Ovary (tissue), 9 donors: ENCODE results near the gene GPD1. TPM values are rescaled to one million over a fixed set of nuclear protein-coding genes. Genes with fewer than 3 reads are reported as not detected.
"Not testable (repeated sequence)": the region's sequence is repeated elsewhere in the genome, so short reads cannot be mapped to it uniquely, and the experiment has no call there.

ENCODE experiments used
- DNase-seq, 5 donors: peaks; one replicate each; pipeline ENCODE4 v3.0.0-alpha.2; 2019 to 2020
- H3K27ac ChIP-seq, 2 donors: fragments of 200-600 bp; one replicate each; pipeline versions ENCODE4 v1.5.1 to v1.8.0; 2019 to 2022
- H3K27me3 ChIP-seq: fragments of 200-600 bp; one replicate; pipeline ENCODE4 v1.8.0; 2022
- H3K36me3 ChIP-seq: fragments of 200-600 bp; sonication (generic); one replicate; pipeline ENCODE4 v1.5.1; 2019
- H3K4me1 ChIP-seq: one replicate; pipeline ENCODE4 v1.8.1; 2013; ENCODE audit warnings: mild to moderate bottlenecking, moderate library complexity; ENCODE audit not compliant: insufficient read depth
- H3K4me3 ChIP-seq: fragments of 200-600 bp; sonication (generic); one replicate; pipeline ENCODE4 v1.5.1; 2017
- H3K9me3 ChIP-seq, 2 donors: fragments of 200-600 bp in 1 of 2; sonication (generic) in 1 of 2; one replicate each; pipeline versions ENCODE4 v1.5.1 to v1.8.1; 2013 to 2019; ENCODE audit warnings: mild to moderate bottlenecking in 1 of 2, moderate library complexity in 1 of 2
- CTCF ChIP-seq, 3 donors: fragments of 450-650 bp in 2 of 3; fragments of 200-600 bp in 1 of 3; IDR thresholded peaks; one replicate each; pipeline versions ENCODE4 v1.5.1 to v1.8.0; 2016 to 2022; ENCODE audit warnings: antibody characterized with exemption in 3 of 3, mild to moderate bottlenecking in 1 of 3
- EP300 ChIP-seq: sonication (generic); formaldehyde crosslinking; IDR thresholded peaks from one replicate; pipeline ENCODE4 v1.6.1; 2017; ENCODE audit warnings: antibody characterized with exemption
- POLR2A ChIP-seq: fragments of 450-650 bp; IDR thresholded peaks from one replicate; pipeline ENCODE4 v1.6.1; 2017; ENCODE audit warnings: antibody characterized with exemption, mild to moderate bottlenecking, moderate library complexity
- WGBS, 3 donors: extraction: QIAGEN DNeasy Blood & Tissue Kit in 1 of 3; methylation state at CpG; one replicate each; pipeline versions ENCODE4 v1.1.5 to v1.1.7; 2013 to 2017; 5-methylcytosine and 5-hydroxymethylcytosine counted together
- intact Hi-C, 4 donors: fragments of 100-400 bp; cut with DNase I; formaldehyde crosslinking; loops; one replicate each; pipeline versions ENCODE4 v1.11.0 to v1.15.1; 2022 to 2023
- polyA plus RNA-seq, 2 donors: library from polyadenylated mRNA; stranded (reverse); fragments of 200-250 nt in 1 of 2; fragments of 350-450 nt in 1 of 2; fragmentation: Illumina TruSeq in 1 of 2; extraction: RNeasy Lipid Tissue Mini Kit (QIAGEN cat#74804) in 1 of 2; gene quantifications; one replicate each; pipeline ENCODE4 v1.2.3, GENCODE V29; 2013 to 2014
- total RNA-seq, 7 donors: library from RNA; depleted of rRNA in 2 of 7; stranded (reverse); fragments of >200 nt in 2 of 7; fragmentation: NEBNext Ultra II Directional in 3 of 7; extraction: Animal tissue kit (Norgen Biotek cat#: 25700) in 3 of 7; gene quantifications; one replicate each; pipeline versions ENCODE4 v1.1.0 to v1.2.4, GENCODE V29; 2016 to 2023
- donor health status: DM: no; HTN: no; CAD: no; lungs with moderate emphysema.
- donor health status: DM: no; HTN: no; CAD: no.
- donor health status: Bipolar disorder and iron deficiency.
- donor health status: DM: yes; HTN: yes; CAD: no.
- donor health status: DM: no; HTN: no; CAD: no.
- donor health status: DM: yes; HTN: yes; CAD: no.

The GPD1 gene
- total and polyA plus RNA-seq, 9 donors, result 0.10 to 9.4 (median 0.46) TPM

- Histone ChIP-seq H3K4me3 (no peak overlapping the region), H3K9me3 (no peaks in the 10 kb centered on the region), H3K27me3 (no peaks in the 10 kb centered on the region), H3K27ac (no peak overlapping the region), H3K36me3 (no peaks in the 10 kb centered on the region), H3K4me1 (peaks cover 2% of the 10 kb centered on the region)
- intact Hi-C loops, result loop anchor here in 1 of 4 donors (10.0 kb wide), 1 partner anchor 232 kb away; no protein-coding TSS in a partner anchor
- WGBS, 3 donors, result 88 to 95% (median 95%) methylated on average over 1 of the region's 1 CpG
- DNase-seq, result no peak
- no peak for TF ChIP-seq POLR2A
- TF ChIP-seq CTCF (IDR thresholded peaks at IDR 0.05), result no peak
- no peak for TF ChIP-seq EP300
These were observed 20.5 kb upstream of the GPD1 start for GRCh38 chr12:50083301-50083700.

- not testable (repeated sequence) for H3K27me3 ChIP-seq, H3K36me3 ChIP-seq, H3K4me1 ChIP-seq, DNase-seq, H3K9me3 ChIP-seq
- Histone ChIP-seq H3K4me3 (peak overlapping the region; percentile 85), H3K27ac (peak overlapping the region; percentile 79 to 96)
- intact Hi-C loops, result loop anchor here in 1 of 4 donors (10.0 kb wide), 1 partner anchor 230 kb away; no protein-coding TSS in a partner anchor
- WGBS, 3 donors, result 24 to 36% (median 35%) methylated on average over 7 of the region's 7 CpGs
These were observed 19.4 kb upstream of the GPD1 start for GRCh38 chr12:50084409-50084774.

GRCh38 chr12:50084775-50085614 lies 18.8 kb upstream of the GPD1 start, which contains the start of gene SMARCD1:
Gene SMARCD1, plus strand, starts transcription at chr12:50085342. Its CDS starts 28 bp downstream, at chr12:50085370.
- DNase-seq, result peak; percentile 91 to 93 (median 91)
- no peak for TF ChIP-seq POLR2A
- no peak for TF ChIP-seq EP300
- no peak for TF ChIP-seq CTCF (IDR thresholded peaks at IDR 0.05)
- Histone ChIP-seq H3K9me3 (no peaks in the 10 kb centered on the region), H3K4me1 (peaks cover 2% of the 10 kb centered on the region), H3K36me3 (no peaks in the 10 kb centered on the region), H3K4me3 (peak within 1 kb of the TSS; percentile 85), H3K27ac (peak within 1 kb of the TSS; percentile 79 to 96), H3K27me3 (no peaks in the 10 kb centered on the region)
- 1% methylated on average over 64 to 69 of the region's 69 CpGs for WGBS, 3 donors
- intact Hi-C loops, result loop anchor here in 1 of 4 donors (10.0 kb wide), 1 partner anchor 230 kb away; no protein-coding TSS in a partner anchor

GRCh38 chr12:50085615-50086072 lies 18.2 kb upstream of the GPD1 start:
- intact Hi-C loops, result loop anchor here in 1 of 4 donors (10.0 kb wide), 1 partner anchor 229 kb away; no protein-coding TSS in a partner anchor
- no peak for DNase-seq
- 2 to 3% (median 3%) methylated on average over 8 of the region's 8 CpGs for WGBS, 3 donors
- Histone ChIP-seq H3K9me3 (no peaks in the 10 kb centered on the region), H3K36me3 (no peaks in the 10 kb centered on the region), H3K4me3 (peak overlapping the region; percentile 85), H3K27me3 (no peaks in the 10 kb centered on the region), H3K27ac (peak overlapping the region; percentile 79 to 96), H3K4me1 (peaks cover 2% of the 10 kb centered on the region)
- TF ChIP-seq POLR2A, result no peak
- TF ChIP-seq CTCF (IDR thresholded peaks at IDR 0.05), result no peak
- no peak for TF ChIP-seq EP300

- no peak overlapping the region for H3K27ac ChIP-seq
- H3K9me3 ChIP-seq, result no peaks in the 10 kb centered on the region
- H3K27me3 ChIP-seq, result no peaks in the 10 kb centered on the region
- H3K36me3 ChIP-seq, result no peaks in the 10 kb centered on the region
- intact Hi-C loops, result loop anchor here in 1 of 4 donors (10.0 kb wide), 1 partner anchor 229 kb away; no protein-coding TSS in a partner anchor
- TF ChIP-seq EP300 (no peak), POLR2A (no peak), CTCF (IDR thresholded peaks at IDR 0.05) (no peak)
- DNase-seq, result no peak
- 62 to 80% (median 64%) methylated on average over 5 of the region's 5 CpGs for WGBS, 3 donors
- no peak overlapping the region for H3K4me3 ChIP-seq
- peaks cover 2% of the 10 kb centered on the region for H3K4me1 ChIP-seq
These were observed 17.7 kb upstream of the GPD1 start for GRCh38 chr12:50086148-50086547.
